GM04503 (cell line): ENCODE measurements around the gene EIF4EBP2.

Experiments used
- DNase-seq: peaks from one replicate; pipeline ENCODE4 v3.0.0-alpha.2; 2012; ENCODE audit warnings: low read depth

The EIF4EBP2 gene

DNA sequence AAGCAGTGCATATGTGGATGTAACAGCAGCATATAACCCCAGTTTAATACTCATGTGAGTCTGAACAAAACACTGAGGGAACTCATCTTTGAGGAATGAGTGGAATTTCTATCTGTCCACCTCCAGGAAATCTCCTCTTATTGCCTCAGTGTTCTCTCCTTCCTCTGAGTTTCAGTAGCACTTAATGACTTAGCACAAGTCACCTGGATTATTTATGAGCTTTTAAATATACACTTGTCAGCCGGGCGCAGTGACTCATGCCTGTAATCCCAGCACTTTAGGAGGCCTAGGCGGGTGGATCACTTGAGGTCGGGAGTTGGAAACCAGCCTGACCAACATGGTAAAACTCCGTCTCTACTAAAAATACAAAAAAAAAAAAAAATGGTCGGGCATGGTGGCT, 25.8 kb upstream of the EIF4EBP2 start:
- peak; percentile 79 for DNase-seq

DNA sequence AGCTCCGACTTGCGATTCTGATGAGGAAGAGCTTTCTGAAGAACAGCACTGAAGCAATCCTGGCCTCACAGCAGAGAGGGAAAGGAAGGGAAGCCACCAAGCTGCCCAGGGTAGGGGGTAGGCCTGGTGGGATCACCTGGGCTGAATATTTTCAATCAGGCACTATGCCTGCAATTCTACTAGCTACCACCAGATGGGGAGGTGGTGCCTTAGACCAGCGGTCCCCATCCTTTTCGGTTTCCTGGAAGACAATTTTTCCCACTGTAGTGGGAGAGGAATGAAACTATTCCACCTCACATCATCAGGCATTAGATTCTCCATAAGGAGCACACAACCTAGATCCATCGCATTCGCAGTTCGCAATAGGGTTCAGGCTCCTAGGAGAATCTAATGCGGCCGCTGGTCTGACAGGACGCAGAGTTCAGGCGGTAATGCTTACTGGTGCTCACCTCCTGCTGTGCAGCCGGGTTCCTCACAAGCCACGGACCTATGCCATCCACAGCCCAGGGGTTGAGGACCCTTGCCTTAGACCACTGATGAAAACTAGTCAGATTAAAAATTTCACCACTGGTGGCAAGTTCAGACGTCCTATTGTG, 24.3 kb upstream of the EIF4EBP2 start:
- DNase-seq: no peak

DNA sequence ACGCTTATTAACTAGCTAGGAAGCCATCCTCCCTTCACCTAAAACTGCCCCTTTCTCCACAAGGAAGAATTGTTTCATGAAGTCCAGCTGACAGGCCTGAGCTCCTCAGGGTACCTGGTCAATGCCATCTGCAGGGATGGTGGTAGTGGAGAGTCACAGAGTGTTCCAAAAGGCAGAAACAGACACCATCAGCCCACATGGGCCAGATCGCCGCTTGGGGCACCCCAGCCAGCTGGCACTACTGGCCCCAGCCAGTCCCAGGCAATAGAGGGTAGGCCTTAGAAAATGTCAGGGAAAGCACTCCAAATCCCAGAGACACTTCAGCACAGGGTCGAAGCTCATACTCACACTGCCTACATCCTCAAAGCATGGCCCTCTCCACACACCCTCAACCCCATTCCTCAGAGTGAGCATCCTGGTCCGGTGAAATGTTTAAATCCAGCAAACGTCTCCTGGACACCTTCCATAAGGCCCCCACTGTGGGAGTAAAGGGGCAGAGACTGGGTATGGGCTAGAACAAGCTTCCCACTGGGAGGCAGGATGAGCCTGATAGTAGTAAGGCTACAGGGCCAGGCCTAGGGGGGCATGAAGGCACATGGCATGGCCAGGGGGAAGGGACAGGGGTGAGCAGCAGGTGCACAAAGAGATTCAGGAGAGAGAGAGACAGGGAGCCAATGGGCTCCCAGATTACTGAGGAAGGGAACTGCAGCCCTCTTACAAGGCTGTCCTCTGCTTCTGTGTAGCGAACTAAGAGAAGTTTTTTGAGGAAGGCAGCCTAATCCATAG, 23.4 kb upstream of the EIF4EBP2 start:
- no peak for DNase-seq

DNA sequence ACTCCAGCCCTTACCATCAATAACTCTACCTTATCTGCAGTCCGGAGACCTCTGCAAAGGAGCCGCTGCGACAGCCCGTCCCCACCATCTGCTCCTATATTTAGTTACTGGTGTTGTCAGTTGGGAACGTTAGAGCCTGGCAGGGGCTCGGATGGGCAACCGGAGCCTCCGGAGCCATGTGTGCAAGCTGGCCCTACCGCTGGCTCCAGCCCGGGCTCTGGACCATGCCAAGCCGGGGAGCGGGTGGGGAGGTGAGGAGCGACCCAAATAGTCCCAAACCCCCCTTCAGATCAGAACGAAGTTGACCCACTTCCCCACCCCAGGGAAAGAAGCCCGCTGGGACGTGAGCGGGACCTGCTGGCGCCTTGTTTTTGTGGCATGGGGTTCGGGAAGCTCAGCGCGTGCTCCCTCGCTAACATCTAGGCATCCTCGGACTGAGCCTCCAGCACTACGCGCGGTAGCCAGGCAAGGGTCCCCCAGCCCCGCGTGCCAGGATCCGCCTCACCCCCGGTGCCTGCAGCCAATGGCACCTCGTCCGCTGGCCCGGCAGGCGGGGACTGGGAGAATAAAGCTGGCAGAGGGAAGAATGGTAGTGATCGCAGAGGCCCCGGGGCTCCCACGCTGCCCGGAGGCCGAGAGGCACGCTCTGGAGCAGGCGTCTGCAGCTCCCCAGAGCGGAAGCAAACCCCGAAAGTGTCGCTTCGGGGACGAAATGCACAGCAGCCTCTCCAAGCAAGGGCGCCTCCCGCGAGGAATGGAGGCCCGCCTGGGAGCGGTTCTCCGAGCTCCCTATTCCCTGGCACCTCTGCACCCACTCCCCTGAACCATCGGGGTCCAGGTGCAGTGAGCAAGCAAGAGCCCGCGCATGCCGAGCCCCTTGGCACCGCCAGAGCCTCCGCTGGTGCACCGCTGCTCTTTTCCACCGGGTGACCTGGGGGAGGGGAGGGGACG, 22.2 kb upstream of the EIF4EBP2 start:
- no peak for DNase-seq

GRCh38 chr10:70391654-70392053, 12.3 kb upstream of the EIF4EBP2 start:
- no peak for DNase-seq

DNA sequence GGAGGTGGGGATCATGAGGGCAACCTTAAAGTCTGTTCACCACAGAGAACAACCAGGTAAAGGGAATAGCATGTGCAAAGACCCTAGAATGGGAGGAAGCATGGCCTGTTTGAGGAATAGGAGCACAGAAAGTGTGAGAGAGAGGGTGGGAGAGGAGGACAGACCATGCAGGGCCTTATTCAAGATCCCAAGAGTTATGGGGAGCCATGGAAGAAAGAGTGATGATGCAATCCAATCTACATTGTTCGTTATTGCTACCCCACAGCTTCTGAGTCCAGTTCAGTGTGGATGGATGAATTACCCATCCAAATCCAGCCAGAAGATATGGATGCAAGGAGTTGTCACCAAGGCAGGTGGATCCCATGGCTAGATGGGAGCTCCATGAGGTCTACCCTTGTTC, 7.8 kb upstream of the EIF4EBP2 start:
- DNase-seq: no peak

DNA sequence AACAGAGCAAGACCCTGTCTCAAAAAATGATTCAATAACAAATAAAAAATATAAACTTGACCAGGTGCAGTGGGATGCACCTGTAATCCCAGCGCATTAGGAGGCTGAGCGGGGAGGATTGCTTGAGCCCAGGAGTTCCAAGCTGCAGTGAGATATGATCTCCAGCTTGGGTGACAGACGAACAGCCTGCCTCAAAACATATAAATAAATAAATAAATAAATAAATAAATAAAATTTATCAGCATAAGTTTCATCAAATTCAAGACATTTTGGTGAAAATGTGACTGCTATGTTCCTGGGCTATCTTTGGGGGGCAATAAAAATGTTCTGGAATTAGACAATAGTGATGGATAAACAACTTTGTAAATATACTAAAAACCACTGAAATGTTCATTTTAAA, 4.8 kb upstream of the EIF4EBP2 start:
- DNase-seq: no peak

- no peak for DNase-seq
Observed at GRCh38 chr10:70403483-70404035, 386 bp upstream of the EIF4EBP2 start.

- DNase-seq: no peak
Observed at GRCh38 chr10:70404787-70405036, 767 bp downstream of the EIF4EBP2 start.

GRCh38 chr10:70405037-70405824, 1.3 kb downstream of the EIF4EBP2 start:
- peak; percentile 95 for DNase-seq

DNA sequence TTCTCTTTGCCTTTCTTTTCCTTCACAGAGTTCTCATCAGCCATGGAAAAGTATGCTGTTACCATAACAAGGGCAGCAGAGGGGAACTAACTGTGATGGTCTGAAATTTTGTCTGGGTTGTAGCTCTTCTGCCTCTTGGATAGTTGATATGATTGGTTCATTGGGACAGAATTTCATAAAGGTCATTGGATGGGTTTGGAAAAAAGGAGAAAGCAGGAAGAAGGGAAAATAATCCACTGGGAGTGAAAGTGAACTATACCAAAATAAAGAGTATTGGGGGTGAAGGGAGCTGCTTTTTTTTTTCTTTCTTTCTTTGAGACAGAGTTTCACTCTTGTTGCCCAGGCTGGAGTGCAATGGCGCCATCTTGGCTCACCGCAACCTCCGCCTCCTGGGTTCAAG, 5.8 kb downstream of the EIF4EBP2 start:
- no peak for DNase-seq

DNA sequence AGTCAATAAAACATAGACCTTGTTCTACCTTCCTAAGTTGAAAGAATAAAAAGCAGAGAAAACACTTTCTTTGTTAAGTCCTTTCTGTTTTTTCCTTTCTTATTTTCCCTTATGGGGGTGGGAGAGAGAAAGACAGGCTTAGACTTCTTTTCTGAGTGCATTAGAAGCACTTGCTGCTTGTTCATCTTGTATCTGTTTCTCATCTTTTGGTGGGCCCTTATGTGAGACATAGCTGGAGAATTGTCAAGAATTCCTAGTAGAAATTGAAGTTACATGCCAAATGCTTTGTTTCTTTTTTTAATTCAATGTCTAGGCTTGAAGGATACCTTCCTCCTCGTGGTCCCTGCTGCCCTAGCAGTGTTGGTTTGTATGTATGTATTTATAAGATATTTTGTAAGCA, 6.7 kb downstream of the EIF4EBP2 start:
- DNase-seq: no peak

DNA sequence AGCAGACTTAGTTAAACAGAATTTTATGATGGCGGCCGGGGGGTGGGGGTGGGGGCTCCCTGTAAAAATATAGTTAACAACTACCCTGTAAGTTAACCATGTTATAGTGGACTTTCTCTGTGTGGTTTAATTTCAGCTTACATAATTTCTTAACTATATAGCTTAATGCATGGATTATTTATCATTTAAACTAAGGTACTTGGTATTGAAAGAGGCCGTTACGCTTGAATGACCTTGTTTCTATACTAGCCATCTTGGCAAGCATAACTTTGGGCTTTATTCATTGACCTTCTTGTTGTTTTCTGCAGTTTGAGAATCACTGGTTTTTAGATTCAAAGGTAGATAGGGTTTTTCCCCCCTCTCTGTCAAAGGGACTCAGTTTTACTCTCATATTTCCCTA, 8.4 kb downstream of the EIF4EBP2 start:
- DNase-seq: no peak

GRCh38 chr10:70417568-70417967, 13.6 kb downstream of the EIF4EBP2 start:
- no peak for DNase-seq

GRCh38 chr10:70418229-70418628, 14.3 kb downstream of the EIF4EBP2 start:
- DNase-seq: no peak

GRCh38 chr10:70418713-70419112, 14.8 kb downstream of the EIF4EBP2 start:
- DNase-seq: no peak

DNA sequence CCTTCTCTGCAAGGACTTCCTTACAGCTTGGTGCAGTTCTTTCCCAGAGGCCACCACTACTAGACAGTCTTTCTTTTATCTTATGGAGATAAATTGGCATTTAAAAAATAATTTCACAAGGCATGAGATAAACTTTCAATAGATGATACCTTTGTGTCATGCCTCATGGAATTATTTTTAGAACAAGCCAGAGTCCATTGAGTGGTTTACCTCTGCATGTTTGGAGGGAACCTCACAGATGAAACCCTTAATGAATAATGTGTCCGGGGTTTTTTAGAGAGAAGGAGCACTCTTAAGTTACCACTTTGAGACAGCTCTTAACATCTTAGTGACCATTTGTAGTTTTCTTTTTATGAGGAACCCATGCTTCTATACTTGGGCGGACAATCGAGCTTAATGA, 20.4 kb downstream of the EIF4EBP2 start:
- no peak for DNase-seq

DNA sequence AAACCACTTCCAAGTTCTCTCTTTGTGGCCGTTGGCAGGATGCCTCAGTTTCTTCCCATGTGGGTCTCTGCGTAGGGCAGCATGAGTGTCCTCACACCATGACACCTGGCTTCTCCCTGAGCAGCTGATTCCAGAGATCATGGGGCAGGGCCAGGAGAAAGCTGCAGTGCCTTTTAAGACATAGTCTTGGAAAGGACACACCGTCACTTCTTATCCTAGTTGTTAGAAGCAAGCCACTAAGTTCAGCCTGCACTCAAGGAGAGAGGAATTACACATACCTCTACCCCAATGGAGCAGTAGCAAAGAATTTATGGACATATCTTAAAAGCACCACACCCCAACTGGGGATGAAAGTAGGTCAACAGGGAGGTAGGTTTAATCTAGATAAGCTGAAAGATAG, 21.2 kb downstream of the EIF4EBP2 start:
- no peak for DNase-seq

- DNase-seq: no peak
Observed at GRCh38 chr10:70426823-70427222, 22.9 kb downstream of the EIF4EBP2 start.

DNA sequence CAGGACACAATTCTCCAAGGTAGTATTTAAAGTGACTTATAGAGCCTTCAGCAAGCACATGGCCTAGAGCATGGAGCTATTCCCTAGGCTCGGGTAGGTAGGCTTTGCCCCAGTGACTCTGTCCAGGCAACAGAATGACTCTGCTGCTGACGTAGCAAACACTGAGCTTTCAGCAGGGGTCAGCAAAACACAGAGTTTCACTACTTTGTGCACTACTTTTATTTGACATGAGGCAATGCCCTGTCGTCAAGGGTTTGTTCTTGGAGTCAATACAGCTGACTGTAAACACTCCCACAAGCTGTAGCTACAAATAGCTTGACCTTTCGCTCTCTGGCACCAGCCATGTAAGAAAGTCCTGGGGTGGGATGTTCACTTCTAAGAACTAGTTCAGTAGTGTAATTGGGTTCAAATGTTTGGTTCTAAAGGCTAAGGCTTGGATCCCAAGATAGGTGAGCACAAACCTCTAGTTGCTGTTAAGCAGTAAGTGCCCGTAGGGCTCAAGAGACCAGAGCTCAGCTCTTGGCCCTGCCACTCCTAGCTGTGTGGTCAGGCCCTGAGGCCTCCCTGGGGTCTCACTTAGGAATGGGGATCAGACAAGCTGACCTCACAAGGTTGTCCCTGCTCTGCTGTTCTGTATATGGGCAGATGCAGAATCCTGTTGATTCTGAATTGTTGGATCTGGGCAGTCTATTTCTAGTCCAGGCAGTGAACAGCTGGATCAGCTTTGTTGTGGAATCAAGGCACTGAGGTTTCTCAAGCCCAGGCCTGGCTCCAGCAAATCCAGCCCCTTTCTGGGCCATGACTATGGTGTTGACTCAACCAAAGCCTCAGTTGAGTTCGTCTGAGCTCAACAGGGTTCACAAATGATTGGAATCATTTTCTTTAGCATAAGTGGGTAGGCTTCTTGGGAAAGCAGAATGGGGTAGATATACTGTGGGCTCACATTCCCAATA, 26.8 kb downstream of the EIF4EBP2 start:
- peak; percentile 21 for DNase-seq

DNA sequence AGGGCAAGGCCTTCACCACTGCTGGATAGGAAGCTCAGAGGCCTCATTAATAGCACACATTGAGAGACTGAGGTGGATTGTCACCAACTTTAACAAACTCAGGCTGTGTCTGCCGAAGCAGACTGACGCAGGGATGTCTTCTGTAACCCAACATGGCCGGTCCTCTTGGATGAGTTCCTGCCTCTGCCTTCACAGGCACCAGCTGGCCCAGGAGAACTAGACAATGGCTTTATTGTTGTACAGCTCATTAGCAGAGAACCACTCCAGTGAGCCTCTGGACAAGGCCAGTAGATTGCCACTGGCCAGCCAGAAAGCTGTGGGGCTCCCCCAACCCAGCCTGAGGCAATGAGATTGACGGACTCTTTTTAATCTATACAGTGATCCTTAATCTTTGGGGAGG, 28.2 kb downstream of the EIF4EBP2 start:
- DNase-seq: no peak
